Thymus (tissue), 11 donors: ENCODE data around the gene ATP8B1. TPM values are rescaled to one million over a fixed set of nuclear protein-coding genes. Genes with fewer than 3 reads are reported as not detected.
A peak's percentile ranks its signal among the peaks of the same experiment; 100 is the strongest.

Experiments used
- DNase-seq, 9 donors: peaks; one replicate each; pipeline ENCODE4 v3.0.0-alpha.2; 2013; ENCODE audit warnings: low spot score in 9 of 9, low read depth in 6 of 9, missing footprints in 1 of 9
- H3K27ac ChIP-seq, 2 donors: one replicate each; pipeline ENCODE4 v1.5.1; 2013; ENCODE audit warnings: control low read depth in 1 of 2, low read depth in 1 of 2, low read length in 1 of 2, mild to moderate bottlenecking in 1 of 2, moderate library complexity in 1 of 2
- H3K27me3 ChIP-seq, 2 donors: one replicate each; pipeline ENCODE4 v1.5.1; 2013; ENCODE audit warnings: low read length in 1 of 2; ENCODE audit not compliant: control insufficient read depth in 2 of 2, insufficient read depth in 1 of 2
- H3K36me3 ChIP-seq, 2 donors: one replicate each; pipeline ENCODE4 v1.5.1; 2013; ENCODE audit warnings: low read length in 1 of 2, mild to moderate bottlenecking in 1 of 2, moderate library complexity in 1 of 2; ENCODE audit not compliant: control insufficient read depth in 2 of 2, insufficient read depth in 2 of 2
- H3K4me1 ChIP-seq, 2 donors: one replicate each; pipeline ENCODE4 v1.5.1; 2013; ENCODE audit warnings: low read length in 2 of 2; ENCODE audit not compliant: control insufficient read depth in 2 of 2, insufficient read depth in 2 of 2
- H3K4me3 ChIP-seq, 2 donors: one replicate each; pipeline ENCODE4 v1.5.1; 2013; ENCODE audit warnings: low read length in 2 of 2, control low read depth in 1 of 2, mild to moderate bottlenecking in 1 of 2
- H3K9me3 ChIP-seq, 2 donors: one replicate each; pipeline ENCODE4 v1.5.1; 2013; ENCODE audit warnings: low read length in 1 of 2, mild to moderate bottlenecking in 1 of 2; ENCODE audit not compliant: control insufficient read depth in 2 of 2, insufficient read depth in 1 of 2
- WGBS: extraction: QIAGEN DNeasy Blood & Tissue Kit; methylation state at CpG from one replicate; pipeline ENCODE4 v1.1.7; 2013; 5-methylcytosine and 5-hydroxymethylcytosine counted together
- polyA plus RNA-seq: library from polyadenylated mRNA; stranded (reverse); fragments of 200-250 nt; gene quantifications from one replicate; pipeline ENCODE4 v1.2.3, GENCODE V29; 2013
- total RNA-seq: library from RNA; stranded (reverse); fragments of 120-200 nt; gene quantifications from one replicate; pipeline ENCODE4 v1.2.4, GENCODE V29; 2013
- donor health status: healthy.

The ATP8B1 gene
- total and polyA plus RNA-seq, 2 donors: 3.0 to 4.3 TPM

GRCh38 chr18:57809190-57809589 is 6.1 kb upstream of the ATP8B1 start:
- Histone ChIP-seq H3K4me3 (no peak overlapping the region), H3K36me3 (no peaks in the 10 kb centered on the region), H3K27me3 (peaks cover 10 to 25% of the 10 kb centered on the region in 2 donors), H3K9me3 (no peaks in the 10 kb centered on the region), H3K4me1 (no peaks in the 10 kb centered on the region), H3K27ac (no peak overlapping the region)
- no peak for DNase-seq

DNA sequence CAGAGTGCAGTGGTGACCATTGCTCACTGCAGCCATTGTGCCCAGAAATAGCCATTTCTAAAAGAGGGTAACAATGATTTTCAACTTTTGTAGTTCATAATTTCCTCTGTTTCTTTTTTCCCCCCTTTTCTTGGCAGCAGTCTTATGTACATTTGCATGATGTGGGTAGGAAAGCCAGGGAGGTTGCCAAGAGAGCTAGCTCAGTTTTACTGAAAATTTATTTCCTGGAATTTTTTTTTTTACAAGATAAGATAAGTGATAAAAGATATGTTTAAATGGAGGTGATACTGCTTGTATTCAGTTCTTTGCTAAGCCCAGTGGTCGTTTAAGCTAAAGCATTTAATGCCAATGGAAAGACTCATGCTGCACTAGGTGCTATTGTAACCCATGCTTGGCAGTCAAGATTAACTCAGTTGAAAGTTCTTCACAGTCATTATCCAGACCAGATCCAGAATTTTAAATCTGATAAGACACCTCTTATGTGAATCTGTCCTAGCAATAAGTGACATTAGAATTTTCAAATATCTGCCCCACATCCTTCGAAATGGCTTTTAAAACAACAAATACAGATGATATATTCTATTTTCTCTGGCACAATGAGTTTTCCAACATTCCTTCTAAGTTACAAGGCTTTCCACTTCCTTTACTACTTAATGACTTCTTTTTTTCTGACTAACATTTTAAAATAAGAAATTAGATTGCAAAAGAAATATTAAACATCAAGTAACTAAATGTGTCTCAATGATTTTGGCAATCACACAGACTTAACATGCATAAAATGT is 4.4 kb upstream of the ATP8B1 start:
- no peak overlapping the region for H3K27ac ChIP-seq

GRCh38 chr18:57806978-57807285 is 3.8 kb upstream of the ATP8B1 start:
- Histone ChIP-seq H3K9me3 (peaks cover 0 to 1% of the 10 kb centered on the region in 2 donors), H3K4me1 (peaks cover 3 to 4% of the 10 kb centered on the region in 2 donors), H3K27ac (no peak overlapping the region), H3K36me3 (no peaks in the 10 kb centered on the region), H3K27me3 (peaks cover 32 to 47% of the 10 kb centered on the region in 2 donors), H3K4me3 (no peak overlapping the region)
- no peak for DNase-seq
- 94% methylated on average over 3 of the region's 3 CpGs for WGBS

More for the DNA sequence above, 4.4 kb upstream of the ATP8B1 start:
- H3K9me3 ChIP-seq: peaks cover 0 to 1% of the 10 kb centered on the region in 2 donors
- H3K4me1 ChIP-seq: peaks cover 0 to under 1% of the 10 kb centered on the region in 2 donors
- H3K4me3 ChIP-seq: no peak overlapping the region
- H3K36me3 ChIP-seq: no peaks in the 10 kb centered on the region
- no peak for DNase-seq
- WGBS: 88% methylated on average over 2 of the region's 2 CpGs
- H3K27me3 ChIP-seq: peaks cover 26 to 41% of the 10 kb centered on the region in 2 donors

DNA sequence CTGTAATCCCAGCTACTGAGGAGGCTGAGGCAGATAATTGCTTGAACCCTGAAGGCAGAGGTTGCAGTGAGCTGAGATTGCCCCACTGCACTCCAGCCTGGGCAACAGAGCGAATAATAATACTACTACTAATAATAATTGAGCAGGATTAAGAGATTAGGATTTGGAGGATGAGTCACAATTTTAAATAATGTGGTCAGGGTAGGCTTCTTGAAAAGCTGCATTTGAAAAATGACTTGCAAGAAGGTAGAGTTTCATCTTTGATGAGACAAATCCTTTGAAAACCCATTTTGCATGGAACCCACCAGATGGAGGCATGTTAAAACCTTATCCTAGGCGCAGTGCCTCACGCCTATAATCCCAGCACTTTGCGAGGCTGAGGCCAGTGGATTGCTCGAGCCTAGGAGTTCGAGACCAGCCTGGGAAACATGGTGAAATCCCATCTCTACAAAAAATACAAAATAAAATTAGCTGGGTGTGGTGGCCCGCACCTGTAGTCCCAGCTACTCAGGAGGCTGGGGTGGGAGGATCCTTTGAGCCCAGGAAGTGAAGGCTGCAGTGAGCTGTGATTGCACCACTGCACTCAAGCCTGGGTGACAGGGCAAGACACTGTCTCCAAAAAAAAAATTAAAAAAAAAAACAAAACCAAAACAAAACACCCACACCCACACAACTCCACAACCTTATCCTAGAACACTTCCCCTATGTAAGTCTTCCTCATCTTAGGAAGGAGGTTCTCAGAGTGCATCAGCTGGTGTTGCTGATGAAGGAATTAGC is 3.3 kb upstream of the ATP8B1 start:
- H3K9me3 ChIP-seq: peaks cover 0 to 1% of the 10 kb centered on the region in 2 donors
- no peak for DNase-seq
- H3K36me3 ChIP-seq: no peaks in the 10 kb centered on the region
- H3K27ac ChIP-seq: no peak overlapping the region
- no peak overlapping the region for H3K4me3 ChIP-seq
- H3K27me3 ChIP-seq: peaks cover 38 to 53% of the 10 kb centered on the region in 2 donors
- H3K4me1 ChIP-seq: peaks cover 7% of the 10 kb centered on the region in 2 donors
- 98% methylated on average over 7 of the region's 7 CpGs for WGBS

DNA sequence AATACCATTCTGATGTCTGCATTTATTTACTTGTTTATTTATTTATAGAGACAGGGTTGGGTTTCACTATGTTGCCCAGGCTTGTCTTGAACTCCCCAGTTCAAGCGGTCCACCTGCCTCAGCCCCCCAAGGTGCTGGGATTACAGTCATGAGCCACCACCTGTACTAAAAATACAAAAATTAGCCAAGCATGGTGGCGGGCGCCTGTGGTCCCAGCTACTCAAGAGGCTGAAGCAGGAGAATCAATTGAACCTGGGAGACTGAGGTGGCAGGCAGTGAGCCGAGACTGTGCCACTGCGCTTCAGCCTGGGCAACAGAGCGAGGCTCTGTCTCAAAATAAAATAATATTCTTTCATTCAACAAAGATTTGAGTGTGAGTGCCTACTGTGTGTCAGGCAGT is 2.0 kb upstream of the ATP8B1 start:
- Histone ChIP-seq H3K4me3 (no peak overlapping the region), H3K36me3 (no peaks in the 10 kb centered on the region), H3K27me3 (peaks cover 42 to 64% of the 10 kb centered on the region in 2 donors), H3K9me3 (peaks cover 0 to 1% of the 10 kb centered on the region in 2 donors), H3K27ac (no peak overlapping the region), H3K4me1 (peaks cover 7% of the 10 kb centered on the region in 2 donors)
- no peak for DNase-seq
- WGBS: 98% methylated on average over 6 of the region's 6 CpGs

DNA sequence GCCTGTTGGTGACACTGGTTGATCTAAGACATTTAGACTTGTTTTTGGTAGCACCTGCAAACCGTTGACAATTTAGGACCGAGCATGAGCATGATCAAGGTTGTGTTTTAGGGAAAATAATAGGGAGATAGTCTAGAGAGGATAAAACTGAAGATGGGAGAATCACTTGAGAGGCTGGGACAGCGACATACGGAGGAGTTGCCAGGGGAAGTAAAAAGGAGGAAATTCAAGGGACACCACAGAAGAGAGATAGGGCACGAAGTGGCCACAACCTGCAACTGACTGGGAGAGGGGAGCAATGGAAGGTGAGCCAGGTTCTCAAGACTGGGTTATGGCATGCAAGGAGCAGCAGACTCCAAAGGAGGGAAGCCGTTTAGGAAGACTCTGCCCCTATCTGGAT is 1.4 kb upstream of the ATP8B1 start:
- no peak overlapping the region for H3K27ac ChIP-seq
- no peak for DNase-seq
- H3K27me3 ChIP-seq: peaks cover 42 to 66% of the 10 kb centered on the region in 2 donors
- no peaks in the 10 kb centered on the region for H3K36me3 ChIP-seq
- peaks cover 7% of the 10 kb centered on the region in 2 donors for H3K4me1 ChIP-seq
- 42% methylated on average over 6 of the region's 6 CpGs for WGBS
- no peak overlapping the region for H3K4me3 ChIP-seq
- peaks cover 0 to 1% of the 10 kb centered on the region in 2 donors for H3K9me3 ChIP-seq

DNA sequence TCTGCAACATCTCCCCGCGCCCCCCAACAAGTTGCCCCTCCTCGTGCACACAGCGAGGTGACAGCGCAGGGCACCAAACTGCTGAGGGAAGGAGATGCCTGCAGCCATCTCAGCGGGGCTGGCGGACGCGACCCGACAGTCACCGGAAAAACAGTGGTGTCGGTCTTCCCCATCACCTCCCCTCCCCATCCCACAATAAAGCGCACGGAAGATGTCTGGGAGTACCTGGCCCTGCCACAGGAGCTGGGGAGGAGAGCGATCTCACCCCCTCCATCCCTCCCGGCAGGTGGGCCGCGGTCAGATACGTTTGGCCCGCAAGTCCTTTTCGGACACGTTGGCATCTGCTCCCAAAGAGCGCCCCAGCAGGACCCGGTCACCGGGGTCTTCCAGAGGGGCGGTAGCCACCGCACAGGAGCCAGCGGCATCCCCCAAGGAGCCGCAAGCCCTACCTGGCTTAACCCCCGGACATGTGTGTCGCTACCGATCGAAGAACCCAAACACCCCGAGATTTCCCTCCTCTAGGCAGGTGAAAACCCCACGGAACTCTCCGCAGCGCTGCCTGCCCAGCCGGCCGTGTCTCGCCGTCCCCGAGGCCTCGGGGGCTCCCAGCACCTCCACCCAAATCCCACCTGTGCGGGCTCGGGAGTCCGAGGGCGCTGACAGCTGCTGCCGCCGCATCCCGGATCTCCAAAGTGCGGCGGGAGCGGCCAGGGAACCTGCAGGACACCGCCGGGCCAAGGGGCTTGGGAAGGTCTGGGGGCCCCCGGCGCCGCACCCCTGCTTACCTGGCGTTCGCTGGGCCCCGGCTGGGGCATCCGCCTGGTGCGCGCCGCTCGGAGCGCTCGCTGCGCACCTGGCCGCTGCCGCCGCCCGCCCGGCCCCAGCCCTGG is 657 bp downstream of the ATP8B1 start:
- Histone ChIP-seq H3K9me3 (peaks cover 0 to 1% of the 10 kb centered on the region in 2 donors), H3K4me3 (peak overlapping the region; percentile 39 to 44), H3K4me1 (peaks cover 9% of the 10 kb centered on the region in 2 donors), H3K27ac (peak overlapping the region in 1 of 2 donors; percentile 42), H3K36me3 (no peaks in the 10 kb centered on the region), H3K27me3 (peaks cover 42 to 72% of the 10 kb centered on the region in 2 donors)
- DNase-seq: peak in 1 of 9 donors; percentile 12
- under 1% methylated on average over 74 of the region's 74 CpGs for WGBS

DNA sequence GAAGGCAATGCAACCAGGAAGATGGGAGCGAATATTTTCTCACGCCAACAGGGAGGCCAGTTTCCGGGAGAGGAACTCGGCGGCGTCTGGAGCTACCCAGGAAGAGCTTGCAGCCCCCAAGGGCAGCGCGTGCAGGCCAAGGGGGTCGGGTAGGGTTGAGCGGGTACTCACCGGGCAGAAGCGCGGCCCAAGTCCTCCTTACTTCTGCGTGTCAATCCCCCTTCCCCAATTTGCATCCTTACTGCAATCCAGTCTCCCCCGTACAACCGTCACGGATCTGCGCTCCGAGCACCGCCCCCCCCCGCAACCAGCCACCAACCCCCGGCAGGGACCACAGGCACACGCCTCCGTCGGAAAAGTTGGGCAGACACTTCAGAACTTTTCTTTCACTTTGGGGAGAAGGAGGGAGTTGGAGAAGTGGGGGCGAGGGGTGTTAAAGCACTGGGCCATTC is 1.3 kb downstream of the ATP8B1 start:
- 2% methylated on average over 26 of the region's 26 CpGs for WGBS
- Histone ChIP-seq H3K4me3 (peak overlapping the region; percentile 39 to 44), H3K9me3 (peaks cover 0 to 1% of the 10 kb centered on the region in 2 donors), H3K27me3 (peaks cover 42 to 70% of the 10 kb centered on the region in 2 donors), H3K36me3 (no peaks in the 10 kb centered on the region), H3K4me1 (peaks cover 13 to 14% of the 10 kb centered on the region in 2 donors), H3K27ac (peak overlapping the region in 1 of 2 donors; percentile 31)
- DNase-seq: peak in 1 of 9 donors; percentile 12
